Ishikawa (cell line): Measurements from ENCODE around the gene TPM2.

Experiments
- CEBPB ChIP-seq: IDR thresholded peaks from 2 replicates; pipeline ENCODE4 v1.6.1; 2012
- CREB1 ChIP-seq: IDR thresholded peaks from 2 replicates; pipeline ENCODE4 v1.6.1; 2012; ENCODE audit warnings: low read depth
- EGR1 ChIP-seq: IDR thresholded peaks from 2 replicates; pipeline ENCODE4 v1.6.1; 2012
- EP300 ChIP-seq: IDR thresholded peaks from 2 replicates; pipeline ENCODE4 v1.6.1; 2012; ENCODE audit warnings: borderline replicate concordance
- FOXM1 ChIP-seq: IDR thresholded peaks from 2 replicates; pipeline ENCODE4 v1.6.1; 2012; ENCODE audit warnings: low read depth, borderline replicate concordance
- MAX ChIP-seq: IDR thresholded peaks from 2 replicates; pipeline ENCODE4 v1.6.1; 2012
- NFIC ChIP-seq: IDR thresholded peaks from 2 replicates; pipeline ENCODE4 v1.6.1; 2012
- RAD21 ChIP-seq: IDR thresholded peaks from 2 replicates; pipeline ENCODE4 v1.6.1; 2012; ENCODE audit warnings: low read depth
- REST ChIP-seq: IDR thresholded peaks from 2 replicates; pipeline ENCODE4 v1.6.1; 2012; ENCODE audit warnings: low read depth, mild to moderate bottlenecking
- TAF1 ChIP-seq: IDR thresholded peaks from 2 replicates; pipeline ENCODE4 v1.6.1; 2012; ENCODE audit warnings: low read depth, mild to moderate bottlenecking
- TCF12 ChIP-seq: IDR thresholded peaks from 2 replicates; pipeline ENCODE4 v1.6.1; 2012; ENCODE audit warnings: low read depth
- TEAD4 ChIP-seq: IDR thresholded peaks from 2 replicates; pipeline ENCODE4 v1.6.1; 2012
- YY1 ChIP-seq: IDR thresholded peaks from 2 replicates; pipeline ENCODE4 v1.6.1; 2012; ENCODE audit warnings: low read depth
- ZBTB7A ChIP-seq: IDR thresholded peaks from 2 replicates; pipeline ENCODE4 v1.6.1; 2012; ENCODE audit warnings: low read depth
- TF ChIP-seq, protein P1 (sequence below): IDR thresholded peaks from 2 replicates; pipeline ENCODE4 v1.6.1; 2012

TPM2 gene

GRCh38 chr9:35682520-35683315 is 7.0 kb downstream of the TPM2 start:
- TF ChIP-seq NFIC (no peak), RAD21 (no peak)

- TF ChIP-seq RAD21 (no peak), YY1 (no peak), TAF1 (no peak), MAX (no peak), TCF12 (no peak), FOXM1 (no peak)
These were observed 7.7 kb downstream of the TPM2 start for GRCh38 chr9:35682051-35682450.

GRCh38 chr9:35681341-35682002 is 8.3 kb downstream of the TPM2 start:
- TF ChIP-seq NFIC: no peak
- no peak for TF ChIP-seq FOXM1
- TF ChIP-seq TAF1: no peak
- TF ChIP-seq, protein P1, sequence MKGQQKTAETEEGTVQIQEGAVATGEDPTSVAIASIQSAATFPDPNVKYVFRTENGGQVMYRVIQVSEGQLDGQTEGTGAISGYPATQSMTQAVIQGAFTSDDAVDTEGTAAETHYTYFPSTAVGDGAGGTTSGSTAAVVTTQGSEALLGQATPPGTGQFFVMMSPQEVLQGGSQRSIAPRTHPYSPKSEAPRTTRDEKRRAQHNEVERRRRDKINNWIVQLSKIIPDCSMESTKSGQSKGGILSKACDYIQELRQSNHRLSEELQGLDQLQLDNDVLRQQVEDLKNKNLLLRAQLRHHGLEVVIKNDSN: no peak
- no peak for TF ChIP-seq MAX
- TF ChIP-seq TEAD4: no peak
- no peak for TF ChIP-seq ZBTB7A
- no peak for TF ChIP-seq EP300
- TF ChIP-seq REST: no peak
- no peak for TF ChIP-seq EGR1
- no peak for TF ChIP-seq CEBPB

DNA sequence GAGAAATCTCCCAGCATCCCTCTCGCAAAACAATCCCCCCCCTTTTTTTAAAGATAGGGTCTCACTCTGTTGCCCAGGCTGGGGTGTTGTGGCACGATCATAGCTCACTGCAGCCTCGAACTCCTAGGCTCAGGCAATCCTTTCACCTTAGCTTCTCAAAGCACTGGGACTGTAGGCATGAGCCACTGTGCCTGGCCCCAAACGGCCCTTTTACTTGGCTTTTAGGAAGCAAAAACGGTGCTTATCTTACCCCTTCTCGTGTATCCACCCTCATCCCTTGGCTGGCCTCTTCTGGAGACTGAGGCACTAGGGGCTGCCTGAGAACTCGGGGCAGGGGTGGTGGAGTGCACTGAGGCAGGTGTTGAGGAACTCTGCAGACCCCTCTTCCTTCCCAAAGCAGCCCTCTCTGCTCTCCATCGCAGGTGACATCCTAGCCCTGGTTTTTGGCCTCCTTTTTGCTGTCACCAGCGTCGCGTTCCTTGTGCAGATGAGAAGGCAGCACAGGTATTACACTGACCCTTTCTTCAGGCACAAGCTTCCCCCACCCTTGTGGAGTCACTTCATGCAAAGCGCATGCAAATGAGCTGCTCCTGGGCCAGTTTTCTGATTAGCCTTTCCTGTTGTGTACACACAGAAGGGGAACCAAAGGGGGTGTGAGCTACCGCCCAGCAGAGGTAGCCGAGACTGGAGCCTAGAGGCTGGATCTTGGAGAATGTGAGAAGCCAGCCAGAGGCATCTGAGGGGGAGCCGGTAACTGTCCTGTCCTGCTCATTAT is 9.2 kb downstream of the TPM2 start:
- TF ChIP-seq FOXM1 (no peak), NFIC (no peak)

- no peak for TF ChIP-seq TAF1
- TF ChIP-seq TCF12: no peak
- no peak for TF ChIP-seq EP300
- no peak for TF ChIP-seq CREB1
- TF ChIP-seq YY1: no peak
- TF ChIP-seq ZBTB7A: no peak
- TF ChIP-seq REST: no peak
- TF ChIP-seq, protein P1: no peak
- TF ChIP-seq EGR1: no peak
- TF ChIP-seq CEBPB: no peak
- no peak for TF ChIP-seq NFIC
- TF ChIP-seq RAD21: no peak
- TF ChIP-seq FOXM1: no peak
- no peak for TF ChIP-seq MAX
- no peak for TF ChIP-seq TEAD4
These were observed 9.9 kb downstream of the TPM2 start for GRCh38 chr9:35679766-35680330.
